Measurements from ENCODE around the gene EXOC3. TPM values are rescaled to one million over a fixed set of nuclear protein-coding genes. Genes with fewer than 3 reads are reported as not detected.

EXOC3 gene
- total and polyA plus RNA-seq, 12 donors, result 29.0 to 44.7 (median 40.0) TPM

DNA sequence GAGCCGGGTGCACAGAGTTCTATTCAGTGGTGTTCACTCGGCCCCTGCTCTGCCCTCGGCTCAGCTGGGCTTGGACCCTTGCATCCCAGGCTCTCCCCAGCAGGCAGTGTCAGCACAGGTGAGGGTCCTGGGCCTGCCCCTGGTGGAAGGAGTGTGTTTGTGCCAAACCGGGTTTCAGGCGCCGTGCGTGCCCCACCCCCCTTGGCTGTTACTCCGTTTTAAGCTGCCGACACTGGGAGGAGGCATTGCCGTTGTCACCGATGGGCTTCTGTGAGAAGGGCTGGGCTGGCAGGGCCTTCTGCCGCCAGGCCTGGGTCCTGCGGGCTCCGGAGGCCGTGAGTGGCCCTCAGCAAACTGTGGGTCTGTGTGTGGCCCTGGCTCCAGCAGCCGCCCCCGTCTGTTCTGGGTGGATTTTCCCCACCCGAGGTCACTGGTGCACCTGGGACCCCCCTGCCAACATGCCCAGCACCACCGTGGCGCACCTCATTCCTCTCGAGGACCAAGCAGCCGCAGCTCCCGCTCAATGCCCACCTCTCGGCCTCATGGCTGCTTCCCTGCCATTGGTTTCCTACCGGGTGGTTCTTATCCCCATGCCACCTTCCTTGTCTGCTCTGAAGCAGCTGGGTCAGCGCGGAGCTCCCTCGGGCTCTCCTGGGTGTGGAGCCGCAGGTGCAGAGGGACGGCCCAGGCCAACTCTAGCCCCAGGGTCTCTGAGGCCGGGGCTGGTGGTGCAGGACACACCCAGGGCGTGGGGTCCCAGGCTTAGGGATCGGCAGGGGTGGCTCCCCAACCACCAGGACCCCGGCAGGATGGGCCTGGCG lies 44.3 kb upstream of the EXOC3 start:
- ATAC-seq (no peak), DNase-seq (no peak)
- no peak overlapping the region for H3K4me3 ChIP-seq
- H3K27me3 ChIP-seq, result peaks cover 0 to 30% (median 6%) of the 10 kb centered on the region in 7 donors
- WGBS, 2 donors, result 93 to 95% methylated on average over 35 of the region's 35 CpGs
- no peak overlapping the region for H3K27ac ChIP-seq
- H3K9me3 ChIP-seq, result no peaks in the 10 kb centered on the region
- no peaks in the 10 kb centered on the region for H3K36me3 ChIP-seq
- intact Hi-C loops (cut with DNase I), result no loop called here
- TF ChIP-seq, protein P1, sequence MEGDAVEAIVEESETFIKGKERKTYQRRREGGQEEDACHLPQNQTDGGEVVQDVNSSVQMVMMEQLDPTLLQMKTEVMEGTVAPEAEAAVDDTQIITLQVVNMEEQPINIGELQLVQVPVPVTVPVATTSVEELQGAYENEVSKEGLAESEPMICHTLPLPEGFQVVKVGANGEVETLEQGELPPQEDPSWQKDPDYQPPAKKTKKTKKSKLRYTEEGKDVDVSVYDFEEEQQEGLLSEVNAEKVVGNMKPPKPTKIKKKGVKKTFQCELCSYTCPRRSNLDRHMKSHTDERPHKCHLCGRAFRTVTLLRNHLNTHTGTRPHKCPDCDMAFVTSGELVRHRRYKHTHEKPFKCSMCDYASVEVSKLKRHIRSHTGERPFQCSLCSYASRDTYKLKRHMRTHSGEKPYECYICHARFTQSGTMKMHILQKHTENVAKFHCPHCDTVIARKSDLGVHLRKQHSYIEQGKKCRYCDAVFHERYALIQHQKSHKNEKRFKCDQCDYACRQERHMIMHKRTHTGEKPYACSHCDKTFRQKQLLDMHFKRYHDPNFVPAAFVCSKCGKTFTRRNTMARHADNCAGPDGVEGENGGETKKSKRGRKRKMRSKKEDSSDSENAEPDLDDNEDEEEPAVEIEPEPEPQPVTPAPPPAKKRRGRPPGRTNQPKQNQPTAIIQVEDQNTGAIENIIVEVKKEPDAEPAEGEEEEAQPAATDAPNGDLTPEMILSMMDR (IDR thresholded peaks at IDR 0.05), result no peak
- peaks cover 0 to 18% (median 14%) of the 10 kb centered on the region in 9 donors for H3K4me1 ChIP-seq

DNA sequence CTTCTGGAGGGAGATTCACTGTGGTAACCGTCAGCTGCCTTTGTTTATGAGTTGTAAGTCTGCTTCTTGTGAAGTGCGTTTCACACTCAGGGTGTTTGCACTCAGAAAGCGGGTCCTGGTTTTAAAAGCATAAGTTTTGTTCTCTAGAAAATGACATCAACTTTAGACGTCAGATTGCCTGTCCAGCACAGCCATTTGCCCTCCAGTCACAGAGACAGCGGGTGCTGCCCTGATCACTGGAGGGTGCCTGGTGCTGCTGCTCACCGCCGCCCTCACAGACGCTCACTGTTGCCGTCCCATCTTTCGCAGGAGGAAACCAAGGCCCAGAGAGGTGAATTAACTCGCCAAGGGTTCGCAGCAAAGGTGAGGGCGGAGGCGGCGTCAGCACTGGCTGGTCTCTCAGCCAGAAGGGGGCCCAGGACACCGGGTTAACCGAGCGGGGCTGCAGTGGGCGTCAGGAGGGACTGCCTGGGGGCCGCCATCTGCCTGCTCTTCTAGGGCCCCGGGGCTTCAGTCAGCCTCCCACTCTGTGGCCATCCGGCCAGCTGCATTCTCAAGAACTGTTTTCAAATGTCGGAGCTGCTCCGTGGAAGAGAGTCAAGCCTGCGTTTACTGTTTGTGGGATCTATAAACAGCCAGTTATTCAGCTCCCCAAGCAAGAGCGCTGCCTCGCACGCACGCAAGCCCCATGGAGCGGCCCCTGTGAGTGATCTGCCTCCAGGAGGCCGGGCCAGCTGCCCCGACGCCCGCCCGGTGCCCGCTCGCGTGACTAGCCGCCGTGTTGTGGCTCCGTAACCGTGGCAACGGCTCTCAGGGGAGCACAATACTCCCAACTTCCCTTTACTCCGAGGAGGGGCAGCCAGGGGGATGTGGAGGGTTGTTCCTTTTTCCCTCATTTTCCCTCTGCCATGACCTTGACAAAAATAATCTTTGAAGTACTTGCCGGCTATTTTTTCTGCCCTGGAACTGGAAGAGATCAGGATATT lies 43.4 kb upstream of the EXOC3 start:
- Histone ChIP-seq H3K4me1 (peaks cover 0 to 18% (median 14%) of the 10 kb centered on the region in 9 donors), H3K27ac (peak overlapping the region in 3 of 10 donors; percentile 2 to 32 (median 31)), H3K36me3 (no peaks in the 10 kb centered on the region), H3K4me3 (peak overlapping the region in 8 of 10 donors; percentile 2 to 46 (median 32)), H3K27me3 (peaks cover 0 to 30% (median 9%) of the 10 kb centered on the region in 7 donors), H3K9me3 (no peaks in the 10 kb centered on the region)
- TF ChIP-seq, protein P1 (IDR thresholded peaks at IDR 0.05), result peak in 1 of 9 donors; percentile 11
- DNase-seq, result peak; percentile 82 to 85
- intact Hi-C loops (cut with DNase I), result no loop called here
- WGBS, 2 donors, result 32 to 33% methylated on average over 45 of the region's 45 CpGs
- peak; percentile 80 to 93 (median 90) for ATAC-seq

DNA sequence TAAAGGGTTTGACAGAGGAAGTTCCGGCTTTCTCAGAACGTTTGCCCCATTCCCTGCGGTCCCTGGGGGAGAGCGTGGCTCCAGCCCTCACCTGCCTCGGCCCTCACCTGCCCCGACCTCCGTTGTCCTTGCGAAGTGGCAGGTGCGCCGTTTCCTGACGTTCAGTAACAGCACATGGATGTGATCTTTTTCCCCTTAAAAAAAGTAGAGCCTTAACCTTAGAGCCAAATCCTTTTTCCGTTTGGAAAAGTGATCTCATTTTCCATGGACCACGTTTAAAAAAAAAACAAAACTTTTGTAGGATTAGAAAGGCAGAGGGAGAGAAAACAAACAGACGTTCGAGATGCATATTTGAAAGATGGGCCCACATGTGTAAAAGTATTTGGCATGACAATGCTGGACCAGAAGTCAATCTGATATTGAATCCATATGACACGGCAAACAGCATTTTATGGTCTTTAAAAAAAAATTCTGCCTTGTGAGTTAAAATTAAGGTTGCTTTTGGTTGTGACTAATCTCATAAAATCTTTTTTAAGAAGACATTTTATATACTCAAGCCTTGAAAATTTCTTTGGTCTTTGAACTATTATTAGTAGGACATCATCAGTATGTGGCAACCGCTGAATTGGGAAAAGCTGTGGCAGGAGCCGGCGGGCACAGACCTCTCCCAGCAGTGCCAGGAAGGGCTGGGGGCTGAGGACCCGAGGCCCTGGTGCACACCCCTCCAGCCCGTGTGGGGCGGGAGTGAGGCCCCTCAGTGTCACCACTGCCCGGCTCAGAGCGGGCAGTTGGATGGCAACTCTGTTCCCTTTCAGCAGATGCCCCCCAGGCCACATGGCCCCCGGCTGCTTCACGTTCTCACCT lies 42.5 kb upstream of the EXOC3 start:
- intact Hi-C loops (cut with DNase I), result no loop called here
- H3K4me3 ChIP-seq, result peak overlapping the region in 8 of 10 donors; percentile 2 to 46 (median 32)
- H3K27me3 ChIP-seq, result peaks cover 0 to 30% (median 9%) of the 10 kb centered on the region in 7 donors
- DNase-seq (no peak), ATAC-seq (peak in 1 of 8 donors; percentile 18)
- 53 to 56% methylated on average over 26 of the region's 26 CpGs for WGBS, 2 donors
- no peaks in the 10 kb centered on the region for H3K9me3 ChIP-seq
- H3K27ac ChIP-seq, result peak overlapping the region in 3 of 10 donors; percentile 2 to 32 (median 31)
- H3K4me1 ChIP-seq, result peaks cover 0 to 18% (median 14%) of the 10 kb centered on the region in 9 donors
- no peaks in the 10 kb centered on the region for H3K36me3 ChIP-seq
- TF ChIP-seq, protein P1 (IDR thresholded peaks at IDR 0.05), result no peak

All from heart right ventricle (tissue), 16 donors.